Keratinocyte (primary cell): Measurements from ENCODE around the gene AHNAK2. TPM values are rescaled to one million over a fixed set of nuclear protein-coding genes. Genes with fewer than 3 reads are reported as not detected.
A peak's percentile ranks its signal among the peaks of the same experiment; 100 is the strongest.

Experiments
- DNase-seq: peaks from one replicate; pipeline ENCODE4 v3.0.0-alpha.2; 2011; ENCODE audit warnings: low read depth, missing footprints, low spot score
- FAIRE-seq: peaks from 2 replicates; lab custom pipeline; 2011; peaks lifted over from hg19 to GRCh38; lab: Jason Lieb, UNC
- H2AFZ ChIP-seq: 2 replicates; pipeline ENCODE4 v1.6.0; 2012; ENCODE audit warnings: low read length, control low read depth, inconsistent platforms; ENCODE audit not compliant: control insufficient read depth
- H3K27ac ChIP-seq: 2 replicates; pipeline ENCODE4 v1.5.1; 2011; ENCODE audit warnings: low read length; ENCODE audit not compliant: control insufficient read depth, insufficient read depth
- H3K27me3 ChIP-seq: 3 replicates; pipeline ENCODE4 v1.6.0; 2011; ENCODE audit warnings: low read length; ENCODE audit not compliant: control insufficient read depth, insufficient read depth; ENCODE audit errors: extremely low read depth
- H3K36me3 ChIP-seq, 2 experiments: 2 replicates in 1 of 2; 3 replicates in 1 of 2; pipeline ENCODE4 v1.5.1; 2011; ENCODE audit warnings: low read length in 2 of 2, mild to moderate bottlenecking in 1 of 2; ENCODE audit not compliant: control insufficient read depth in 2 of 2, insufficient read depth in 2 of 2; ENCODE audit errors: extremely low read depth in 1 of 2
- H3K4me1 ChIP-seq: 3 replicates; pipeline ENCODE4 v1.5.1; 2011; ENCODE audit warnings: low read length; ENCODE audit not compliant: control insufficient read depth, insufficient read depth; ENCODE audit errors: extremely low read depth
- H3K4me2 ChIP-seq: 3 replicates; pipeline ENCODE4 v1.6.0; 2011; ENCODE audit warnings: low read depth, low read length; ENCODE audit not compliant: control insufficient read depth, insufficient read depth; ENCODE audit errors: extremely low read depth
- H3K4me3 ChIP-seq, 3 experiments: fragments of 200-600 bp in 1 of 3; sonication (generic) in 1 of 3; 2 replicates in 2 of 3; 3 replicates in 1 of 3; pipeline ENCODE4 v1.5.1; 2011 to 2016; ENCODE audit warnings: low read length in 3 of 3, mild to moderate bottlenecking in 3 of 3, control low read depth in 2 of 3, inconsistent platforms in 1 of 3, low read depth in 1 of 3, mixed read lengths in 1 of 3, mixed run types in 1 of 3, moderate library complexity in 1 of 3; ENCODE audit not compliant: control insufficient read depth in 2 of 3, insufficient read depth in 2 of 3; ENCODE audit errors: extremely low read depth in 1 of 3
- H3K79me2 ChIP-seq: 2 replicates; pipeline ENCODE4 v1.6.0; 2012; ENCODE audit warnings: low read length; ENCODE audit not compliant: control insufficient read depth, insufficient read depth
- H3K9ac ChIP-seq: 3 replicates; pipeline ENCODE4 v1.6.0; 2011; ENCODE audit warnings: low read length; ENCODE audit not compliant: control insufficient read depth, insufficient read depth; ENCODE audit errors: extremely low read depth
- H3K9me1 ChIP-seq: 3 replicates; pipeline ENCODE4 v1.6.0; 2011; ENCODE audit warnings: low read length; ENCODE audit not compliant: control insufficient read depth, insufficient read depth; ENCODE audit errors: extremely low read depth
- H3K9me3 ChIP-seq: 2 replicates; pipeline ENCODE4 v1.5.1; 2012; ENCODE audit warnings: low read depth, low read length; ENCODE audit not compliant: control insufficient read depth
- H4K20me1 ChIP-seq: 3 replicates; pipeline ENCODE4 v1.6.0; 2011; ENCODE audit warnings: low read length; ENCODE audit not compliant: control insufficient read depth, insufficient read depth; ENCODE audit errors: extremely low read depth
- EZH2 ChIP-seq: IDR thresholded peaks from one replicate; pipeline ENCODE4 v1.6.1; 2012; ENCODE audit warnings: inconsistent platforms, mild to moderate bottlenecking, low read length, moderate library complexity
- dilution Hi-C: fragments of 300-500 bp; cut with MboI; formaldehyde crosslinking; loops from one replicate; pipeline ENCODE4 v1.7.0; 2020; ENCODE audit warnings: low sequenced_read_pairs; ENCODE audit not compliant: extremely low pct_ligation_motif_present
- polyA plus RNA-seq, 5 experiments: library from polyadenylated mRNA; depleted of rRNA in 3 of 5; stranded (reverse) in 3 of 5; stranded (forward) in 1 of 5; unstranded in 1 of 5; fragments of >200 nt; gene quantifications; 1 replicate in 1 of 5; 2 replicates in 3 of 5; 3 replicates in 1 of 5; pipeline versions ENCODE4 v1.2.1 to v1.2.3, GENCODE V29; 2011 to 2012; ENCODE audit warnings: missing spikeins in 2 of 5, low read depth in 1 of 5, low replicate concordance in 1 of 5
- TF ChIP-seq, protein P1 (sequence below), 3 experiments: IDR thresholded peaks in 1 of 3; conservative IDR thresholded peaks in 1 of 3; optimal IDR thresholded peaks in 1 of 3; 2 replicates in 2 of 3; 3 replicates in 1 of 3; pipeline versions ENCODE3 to v1.5.1; 2011; ENCODE audit warnings: low read length in 3 of 3, mild to moderate bottlenecking in 3 of 3, moderate library complexity in 2 of 3, control low read depth in 1 of 3, inconsistent platforms in 1 of 3; ENCODE audit not compliant: insufficient read depth in 2 of 3; ENCODE audit errors: extremely low read depth in 1 of 3

Gene AHNAK2
- polyA plus RNA-seq, 1 donor (not counting 4 experiments of a cell fraction or from before 2014, with no cell fraction given) = 164 TPM

DNA sequence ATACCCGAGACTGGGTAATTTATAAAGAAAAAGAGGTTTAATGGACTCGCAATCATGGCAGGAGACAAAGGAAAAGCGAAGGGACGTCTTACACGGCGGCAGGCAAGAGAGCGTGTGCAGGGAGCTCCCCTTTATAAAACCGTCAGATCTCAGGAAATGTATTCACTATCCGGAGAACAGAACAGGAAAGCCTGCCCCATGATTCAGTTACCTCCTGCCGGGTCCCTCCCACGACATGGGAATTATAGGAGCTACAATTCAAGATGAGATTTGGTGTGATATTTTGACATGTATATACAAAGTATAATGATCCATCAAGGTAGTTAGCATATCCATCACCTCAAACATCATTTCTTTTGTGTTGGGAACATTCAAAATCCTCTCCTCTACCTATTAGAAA, 45.0 kb upstream of the AHNAK2 start:
- peaks cover 5% of the 10 kb centered on the region for H4K20me1 ChIP-seq
- DNase-seq (no peak), FAIRE-seq (no peak)
- no peaks in the 10 kb centered on the region for H3K9me1 ChIP-seq
- H3K9ac ChIP-seq = no peak overlapping the region
- peak overlapping the region; percentile 58 for H3K4me2 ChIP-seq
- dilution Hi-C loops = no loop called here
- H3K4me1 ChIP-seq = peaks cover 72% of the 10 kb centered on the region
- H3K4me3 ChIP-seq = no peak overlapping the region
- H3K36me3 ChIP-seq = peaks cover 0 to 7% of the 10 kb centered on the region in 2 experiments
- H2AFZ ChIP-seq = no peak overlapping the region
- no peak for TF ChIP-seq EZH2
- TF ChIP-seq, protein P1, sequence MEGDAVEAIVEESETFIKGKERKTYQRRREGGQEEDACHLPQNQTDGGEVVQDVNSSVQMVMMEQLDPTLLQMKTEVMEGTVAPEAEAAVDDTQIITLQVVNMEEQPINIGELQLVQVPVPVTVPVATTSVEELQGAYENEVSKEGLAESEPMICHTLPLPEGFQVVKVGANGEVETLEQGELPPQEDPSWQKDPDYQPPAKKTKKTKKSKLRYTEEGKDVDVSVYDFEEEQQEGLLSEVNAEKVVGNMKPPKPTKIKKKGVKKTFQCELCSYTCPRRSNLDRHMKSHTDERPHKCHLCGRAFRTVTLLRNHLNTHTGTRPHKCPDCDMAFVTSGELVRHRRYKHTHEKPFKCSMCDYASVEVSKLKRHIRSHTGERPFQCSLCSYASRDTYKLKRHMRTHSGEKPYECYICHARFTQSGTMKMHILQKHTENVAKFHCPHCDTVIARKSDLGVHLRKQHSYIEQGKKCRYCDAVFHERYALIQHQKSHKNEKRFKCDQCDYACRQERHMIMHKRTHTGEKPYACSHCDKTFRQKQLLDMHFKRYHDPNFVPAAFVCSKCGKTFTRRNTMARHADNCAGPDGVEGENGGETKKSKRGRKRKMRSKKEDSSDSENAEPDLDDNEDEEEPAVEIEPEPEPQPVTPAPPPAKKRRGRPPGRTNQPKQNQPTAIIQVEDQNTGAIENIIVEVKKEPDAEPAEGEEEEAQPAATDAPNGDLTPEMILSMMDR (optimal IDR thresholded peaks at IDR 0.05 in 1 of 3, IDR thresholded peaks at IDR 0.05 in 1 of 3, conservative IDR thresholded peaks at IDR 0.05 in 1 of 3; ENCODE audit: extremely low read depth in 1 of 3, insufficient read depth in 2 of 3, low read length in 3 of 3) = no peak
- no peaks in the 10 kb centered on the region for H3K9me3 ChIP-seq
- H3K79me2 ChIP-seq = peaks cover 35% of the 10 kb centered on the region
- H3K27me3 ChIP-seq = no peaks in the 10 kb centered on the region
- peak overlapping the region; percentile 89 for H3K27ac ChIP-seq

GRCh38 chr14:105022276-105022670, 44.1 kb upstream of the AHNAK2 start:
- H3K9me1 ChIP-seq = no peaks in the 10 kb centered on the region
- H3K4me1 ChIP-seq = peaks cover 71% of the 10 kb centered on the region
- H3K27me3 ChIP-seq = no peaks in the 10 kb centered on the region
- H3K27ac ChIP-seq = peak overlapping the region; percentile 93
- H3K4me3 ChIP-seq = peak overlapping the region; percentile 47 to 87 (median 81)
- DNase-seq (no peak), FAIRE-seq (no peak)
- H3K79me2 ChIP-seq = peaks cover 44% of the 10 kb centered on the region
- peaks cover 0 to 13% of the 10 kb centered on the region in 2 experiments for H3K36me3 ChIP-seq
- no peak overlapping the region for H2AFZ ChIP-seq
- peak overlapping the region; percentile 91 for H3K9ac ChIP-seq
- H3K4me2 ChIP-seq = peak overlapping the region; percentile 93
- H4K20me1 ChIP-seq = peaks cover 8% of the 10 kb centered on the region
- dilution Hi-C loops = no loop called here
- TF ChIP-seq, protein P1 (optimal IDR thresholded peaks at IDR 0.05 in 1 of 3, IDR thresholded peaks at IDR 0.05 in 1 of 3, conservative IDR thresholded peaks at IDR 0.05 in 1 of 3; ENCODE audit: extremely low read depth in 1 of 3, insufficient read depth in 2 of 3, low read length in 3 of 3) = no peak
- no peak for TF ChIP-seq EZH2
- H3K9me3 ChIP-seq = no peaks in the 10 kb centered on the region
